Measurements from ENCODE around the gene EEPD1.

EEPD1 gene

GRCh38 chr7:36135700-36136099 lies 17.4 kb upstream of the EEPD1 start:
- no peak for TF ChIP-seq TOX (CRISPR knock-in tag; IDR thresholded peaks at IDR 0.05; ENCODE audit: borderline replicate concordance)
- TF ChIP-seq ZFP30 (CRISPR knock-in tag; IDR thresholded peaks at IDR 0.05) = no peak
- no peak for TF ChIP-seq OSR1 (CRISPR knock-in tag; IDR thresholded peaks at IDR 0.05)
- no peak for TF ChIP-seq ZNF70 (CRISPR knock-in tag; IDR thresholded peaks at IDR 0.05)
- no peak for TF ChIP-seq RARB (CRISPR knock-in tag; IDR thresholded peaks at IDR 0.05)
- TF ChIP-seq ZNF8 (CRISPR knock-in tag; IDR thresholded peaks at IDR 0.05) = no peak
- no peak for TF ChIP-seq CSDC2 (CRISPR knock-in tag; IDR thresholded peaks at IDR 0.05)
- no peak for TF ChIP-seq GLIS3 (CRISPR knock-in tag; IDR thresholded peaks at IDR 0.05)
- no peak for TF ChIP-seq ESRRG (CRISPR knock-in tag; IDR thresholded peaks at IDR 0.05)
- TF ChIP-seq TSHZ2 (CRISPR knock-in tag; IDR thresholded peaks at IDR 0.05) = no peak
- TF ChIP-seq CSRNP3 (CRISPR knock-in tag; IDR thresholded peaks at IDR 0.05) = no peak
- TF ChIP-seq BACH2 (CRISPR knock-in tag; IDR thresholded peaks at IDR 0.05; ENCODE audit: borderline replicate concordance) = no peak
- no peak for TF ChIP-seq ZFP3 (CRISPR knock-in tag; IDR thresholded peaks at IDR 0.05)
- no peak for ATAC-seq

GRCh38 chr7:36137258-36137657 lies 15.8 kb upstream of the EEPD1 start:
- no peak for ATAC-seq
- no peak for TF ChIP-seq RARB (CRISPR knock-in tag; IDR thresholded peaks at IDR 0.05)
- TF ChIP-seq OSR1 (CRISPR knock-in tag; IDR thresholded peaks at IDR 0.05) = no peak
- TF ChIP-seq ISL1 (CRISPR knock-in tag; IDR thresholded peaks at IDR 0.05) = no peak
- TF ChIP-seq ZNF70 (CRISPR knock-in tag; IDR thresholded peaks at IDR 0.05) = no peak
- TF ChIP-seq CSRNP3 (CRISPR knock-in tag; IDR thresholded peaks at IDR 0.05) = no peak
- TF ChIP-seq GLIS3 (CRISPR knock-in tag; IDR thresholded peaks at IDR 0.05) = no peak
- no peak for TF ChIP-seq ZFP3 (CRISPR knock-in tag; IDR thresholded peaks at IDR 0.05)
- TF ChIP-seq TCF4 (CRISPR knock-in tag; IDR thresholded peaks at IDR 0.05; ENCODE audit: borderline replicate concordance) = no peak

GRCh38 chr7:36137754-36138153 lies 15.3 kb upstream of the EEPD1 start:
- no peak for ATAC-seq
- TF ChIP-seq ZC3H10 (CRISPR knock-in tag; IDR thresholded peaks at IDR 0.05) (no peak), ZFP30 (CRISPR knock-in tag; IDR thresholded peaks at IDR 0.05) (no peak), CSDC2 (CRISPR knock-in tag; IDR thresholded peaks at IDR 0.05) (no peak), ZNF565 (CRISPR knock-in tag; conservative IDR thresholded peaks at IDR 0.05; ENCODE audit: low read depth) (no peak), SNAI2 (CRISPR knock-in tag; IDR thresholded peaks at IDR 0.05) (no peak), CREB5 (CRISPR knock-in tag; IDR thresholded peaks at IDR 0.05; ENCODE audit: low read depth) (no peak), GLIS3 (CRISPR knock-in tag; IDR thresholded peaks at IDR 0.05) (no peak), ARNTL (CRISPR knock-in tag; IDR thresholded peaks at IDR 0.05; ENCODE audit: borderline replicate concordance, low read depth) (no peak), ZNF8 (CRISPR knock-in tag; IDR thresholded peaks at IDR 0.05) (no peak), ESRRG (CRISPR knock-in tag; IDR thresholded peaks at IDR 0.05) (no peak), POU6F1 (CRISPR knock-in tag; IDR thresholded peaks at IDR 0.05; ENCODE audit: borderline replicate concordance, low read depth) (no peak), ZFP3 (CRISPR knock-in tag; IDR thresholded peaks at IDR 0.05) (no peak), TCF4 (CRISPR knock-in tag; IDR thresholded peaks at IDR 0.05; ENCODE audit: borderline replicate concordance) (no peak), TOX (CRISPR knock-in tag; IDR thresholded peaks at IDR 0.05; ENCODE audit: borderline replicate concordance) (no peak), ZNF70 (CRISPR knock-in tag; IDR thresholded peaks at IDR 0.05) (no peak), BACH2 (CRISPR knock-in tag; IDR thresholded peaks at IDR 0.05; ENCODE audit: borderline replicate concordance) (no peak), OSR1 (CRISPR knock-in tag; IDR thresholded peaks at IDR 0.05) (no peak), CSRNP3 (CRISPR knock-in tag; IDR thresholded peaks at IDR 0.05) (no peak)

Measured in SK-N-SH treated with all-trans-retinoic acid at 6 μM for 48 hours (cell line).